HEK293 (cell line): ENCODE results near the gene TRIM40.
A peak's percentile ranks its signal among the peaks of the same experiment; 100 is the strongest.

Experiments used
- CTCF ChIA-PET: fragments of 350-600 bp; formaldehyde crosslinking; extraction: SDS; loops from one replicate; lab custom pipeline; 2021; ENCODE audit warnings: antibody characterized with exemption; lab: Yijun Ruan, JAX
- POLR2A ChIA-PET: fragments of 300-600 bp; formaldehyde crosslinking; extraction: SDS; loops from one replicate; lab custom pipeline; 2020; ENCODE audit warnings: antibody characterized with exemption, inconsistent platforms; lab: Yijun Ruan, JAX
- H3K27ac ChIP-seq: fragments of 200-500 bp; sonication (Bioruptor generic); 2 replicates; pipeline ENCODE4 v1.5.1; 2014; ENCODE audit warnings: low read depth, low read length, control low read depth, inconsistent platforms; ENCODE audit errors: extremely low read depth
- H3K36me3 ChIP-seq, 2 experiments: fragments of 200-500 bp in 1 of 2; sonication (Bioruptor generic) in 1 of 2; 1 replicate in 1 of 2; 2 replicates in 1 of 2; pipeline ENCODE4 v1.5.1; 2014 to 2017; ENCODE audit warnings: inconsistent platforms in 2 of 2, low read length in 2 of 2; ENCODE audit not compliant: control insufficient read depth in 2 of 2, insufficient read depth in 1 of 2
- H3K4me1 ChIP-seq: fragments of 200-500 bp; sonication (Bioruptor generic); 2 replicates; pipeline ENCODE4 v1.5.1; 2014; ENCODE audit warnings: mild to moderate bottlenecking, low read length, inconsistent platforms; ENCODE audit not compliant: control insufficient read depth, insufficient read depth
- H3K4me3 ChIP-seq: 2 replicates; pipeline ENCODE4 v1.5.1; 2011; ENCODE audit warnings: low read depth, mild to moderate bottlenecking, control low read depth, low read length, moderate library complexity
- H3K9me3 ChIP-seq: fragments of 200-500 bp; sonication (Bioruptor generic); 2 replicates; pipeline ENCODE4 v1.5.1; 2014; ENCODE audit warnings: low read depth, low read length, inconsistent platforms; ENCODE audit not compliant: control insufficient read depth, insufficient read depth
- AEBP2 ChIP-seq: fragments of 450-650 bp; formaldehyde crosslinking; IDR thresholded peaks from 2 replicates; pipeline ENCODE4 v1.5.1; 2016; ENCODE audit warnings: missing biosample characterization, missing genetic modification characterization, borderline replicate concordance
- CTCF ChIP-seq: fragments of 450-650 bp; formaldehyde crosslinking; IDR thresholded peaks from 2 replicates; pipeline ENCODE4 v1.5.1; 2016; ENCODE audit warnings: missing biosample characterization, missing genetic modification characterization
- HOXA7 ChIP-seq: sonication (generic); formaldehyde crosslinking; IDR thresholded peaks from 2 replicates; pipeline ENCODE4 v1.8.1; 2022; ENCODE audit warnings: missing genetic modification reagents, borderline replicate concordance
- HOXC10 ChIP-seq: sonication (generic); formaldehyde crosslinking; IDR thresholded peaks from 2 replicates; pipeline ENCODE4 v1.8.1; 2023; ENCODE audit warnings: mild to moderate bottlenecking, missing genetic modification reagents
- IKZF3 ChIP-seq: fragments of 450-650 bp; IDR thresholded peaks from 2 replicates; pipeline ENCODE4 v1.5.0; 2018; ENCODE audit warnings: missing biosample characterization, mild to moderate bottlenecking, missing genetic modification characterization, moderate library complexity
- PATZ1 ChIP-seq: fragments of 450-650 bp; formaldehyde crosslinking; IDR thresholded peaks from 2 replicates; pipeline ENCODE4 v1.5.1; 2016; ENCODE audit warnings: missing biosample characterization, missing genetic modification characterization
- SP2 ChIP-seq: fragments of 450-650 bp; formaldehyde crosslinking; IDR thresholded peaks from 2 replicates; pipeline ENCODE4 v1.5.1; 2016; ENCODE audit warnings: missing biosample characterization, missing genetic modification characterization
- SP7 ChIP-seq: fragments of 450-650 bp; formaldehyde crosslinking; IDR thresholded peaks from 2 replicates; pipeline ENCODE4 v1.5.1; 2016; ENCODE audit warnings: missing biosample characterization, missing genetic modification characterization
- ZBTB17 ChIP-seq: fragments of 450-650 bp; formaldehyde crosslinking; IDR thresholded peaks from 2 replicates; pipeline ENCODE4 v1.5.1; 2016; ENCODE audit warnings: missing biosample characterization, missing genetic modification characterization
- ZBTB49 ChIP-seq: fragments of 450-650 bp; formaldehyde crosslinking; IDR thresholded peaks from 2 replicates; pipeline ENCODE4 v1.5.1; 2016; ENCODE audit warnings: missing biosample characterization, missing genetic modification characterization, low read depth
- ZNF10 ChIP-seq: fragments of 450-650 bp; formaldehyde crosslinking; IDR thresholded peaks from 2 replicates; pipeline ENCODE4 v1.5.1; 2017; ENCODE audit warnings: missing biosample characterization, missing genetic modification characterization
- ZNF133 ChIP-seq: fragments of 450-650 bp; formaldehyde crosslinking; IDR thresholded peaks from 2 replicates; pipeline ENCODE4 v1.5.1; 2016; ENCODE audit warnings: missing biosample characterization, missing genetic modification characterization
- ZNF155 ChIP-seq: fragments of 450-650 bp; formaldehyde crosslinking; IDR thresholded peaks from 2 replicates; pipeline ENCODE4 v1.5.1; 2016; ENCODE audit warnings: missing biosample characterization, missing genetic modification characterization
- ZNF175 ChIP-seq: fragments of 450-650 bp; formaldehyde crosslinking; IDR thresholded peaks from 2 replicates; pipeline ENCODE4 v1.5.1; 2016; ENCODE audit warnings: missing biosample characterization, missing genetic modification characterization
- ZNF2 ChIP-seq: fragments of 450-650 bp; formaldehyde crosslinking; IDR thresholded peaks from 2 replicates; pipeline ENCODE4 v1.5.1; 2016; ENCODE audit warnings: missing biosample characterization, missing genetic modification characterization
- ZNF23 ChIP-seq: fragments of 450-650 bp; formaldehyde crosslinking; IDR thresholded peaks from 2 replicates; pipeline ENCODE4 v1.5.1; 2016; ENCODE audit warnings: missing biosample characterization, missing genetic modification characterization, borderline replicate concordance
- ZNF266 ChIP-seq: fragments of 450-650 bp; formaldehyde crosslinking; IDR thresholded peaks from 2 replicates; pipeline ENCODE4 v1.5.1; 2016; ENCODE audit warnings: missing biosample characterization, missing genetic modification characterization, low read depth
- ZNF341 ChIP-seq: fragments of 450-650 bp; formaldehyde crosslinking; IDR thresholded peaks from 2 replicates; pipeline ENCODE4; 2016; ENCODE audit warnings: low read depth, missing biosample characterization, missing genetic modification characterization
- ZNF362 ChIP-seq: fragments of 450-650 bp; formaldehyde crosslinking; IDR thresholded peaks from 2 replicates; pipeline ENCODE4 v1.5.1; 2016; ENCODE audit warnings: missing biosample characterization, missing genetic modification characterization
- ZNF391 ChIP-seq: fragments of 450-650 bp; formaldehyde crosslinking; IDR thresholded peaks from 2 replicates; pipeline ENCODE4 v1.5.1; 2016; ENCODE audit warnings: low read depth, missing biosample characterization, missing genetic modification characterization, borderline replicate concordance
- ZNF404 ChIP-seq: fragments of 450-650 bp; formaldehyde crosslinking; IDR thresholded peaks from 2 replicates; pipeline ENCODE4 v1.5.1; 2017; ENCODE audit warnings: missing biosample characterization, missing genetic modification characterization
- ZNF473 ChIP-seq: fragments of 450-650 bp; formaldehyde crosslinking; IDR thresholded peaks from 2 replicates; pipeline ENCODE4 v1.5.1; 2017; ENCODE audit warnings: missing biosample characterization, missing genetic modification characterization
- ZNF514 ChIP-seq: fragments of 450-650 bp; formaldehyde crosslinking; IDR thresholded peaks from 2 replicates; pipeline ENCODE4 v1.5.1; 2016; ENCODE audit warnings: missing biosample characterization, missing genetic modification characterization
- ZNF654 ChIP-seq: fragments of 450-650 bp; formaldehyde crosslinking; IDR thresholded peaks from 2 replicates; pipeline ENCODE4 v1.5.1; 2016; ENCODE audit warnings: low read depth, missing biosample characterization, missing genetic modification characterization
- ZNF704 ChIP-seq: fragments of 450-650 bp; formaldehyde crosslinking; IDR thresholded peaks from 2 replicates; pipeline ENCODE4 v1.5.1; 2016; ENCODE audit warnings: missing biosample characterization, missing genetic modification characterization
- ZSCAN5A ChIP-seq: fragments of 450-650 bp; formaldehyde crosslinking; IDR thresholded peaks from 2 replicates; pipeline ENCODE4 v1.5.1; 2016; ENCODE audit warnings: missing biosample characterization, missing genetic modification characterization

The TRIM40 gene

GRCh38 chr6:30169658-30170614 is 34.0 kb downstream of the TRIM40 start:
- Histone ChIP-seq H3K4me1 (no peaks in the 10 kb centered on the region), H3K4me3 (no peak overlapping the region), H3K9me3 (no peaks in the 10 kb centered on the region), H3K36me3 (no peaks in the 10 kb centered on the region), H3K27ac (no peak overlapping the region)
- POLR2A ChIA-PET: no interaction called here
- CTCF ChIA-PET: interaction anchor here (0.6 to 2.5 kb wide), 11 partner anchors 37 to 363 kb away, joined by 3 to 74 read pairs (median 4); no protein-coding TSS in a partner anchor
- TF ChIP-seq ZNF473 (tag by site-specific recombination) (no peak), HOXC10 (CRISPR knock-in tag) (no peak), IKZF3 (tag by site-specific recombination) (no peak), ZBTB49 (tag by site-specific recombination) (no peak), ZNF391 (no peak), HOXA7 (CRISPR knock-in tag) (no peak), ZBTB17 (no peak), ZNF362 (tag by site-specific recombination) (peak; percentile 50; the same call in 1 of the 2 replicates), ZNF155 (tag by site-specific recombination) (no peak), SP2 (tag by site-specific recombination) (no peak), CTCF (tag by site-specific recombination) (peak; percentile 73), ZNF266 (tag by site-specific recombination) (no peak), ZSCAN5A (tag by site-specific recombination) (no peak), ZNF133 (tag by site-specific recombination) (no peak), ZNF654 (tag by site-specific recombination) (peak; percentile 96), ZNF514 (tag by site-specific recombination) (no peak), ZNF2 (tag by site-specific recombination) (0 out of 2 replicates have a peak, but pooled peaks have one; percentile 31), AEBP2 (tag by site-specific recombination) (no peak), ZNF341 (no peak), ZNF704 (tag by site-specific recombination) (no peak), PATZ1 (tag by site-specific recombination) (no peak), ZNF175 (tag by site-specific recombination) (no peak), ZNF10 (tag by site-specific recombination) (no peak), SP7 (tag by site-specific recombination) (no peak), ZNF404 (no peak), ZNF23 (no peak)
